Activated CD8-positive, alpha-beta memory T cell treated with anti-CD3 and anti-CD28 coated beads, Interleukin-2, amount 50 U/mL, for 24 hours (primary cell): ENCODE results near the gene TMEM121B.

Experiments
- DNase-seq: peaks from one replicate; pipeline ENCODE4 v3.0.0-alpha.2; 2020; ENCODE audit errors: extremely low read depth

TMEM121B gene

DNA sequence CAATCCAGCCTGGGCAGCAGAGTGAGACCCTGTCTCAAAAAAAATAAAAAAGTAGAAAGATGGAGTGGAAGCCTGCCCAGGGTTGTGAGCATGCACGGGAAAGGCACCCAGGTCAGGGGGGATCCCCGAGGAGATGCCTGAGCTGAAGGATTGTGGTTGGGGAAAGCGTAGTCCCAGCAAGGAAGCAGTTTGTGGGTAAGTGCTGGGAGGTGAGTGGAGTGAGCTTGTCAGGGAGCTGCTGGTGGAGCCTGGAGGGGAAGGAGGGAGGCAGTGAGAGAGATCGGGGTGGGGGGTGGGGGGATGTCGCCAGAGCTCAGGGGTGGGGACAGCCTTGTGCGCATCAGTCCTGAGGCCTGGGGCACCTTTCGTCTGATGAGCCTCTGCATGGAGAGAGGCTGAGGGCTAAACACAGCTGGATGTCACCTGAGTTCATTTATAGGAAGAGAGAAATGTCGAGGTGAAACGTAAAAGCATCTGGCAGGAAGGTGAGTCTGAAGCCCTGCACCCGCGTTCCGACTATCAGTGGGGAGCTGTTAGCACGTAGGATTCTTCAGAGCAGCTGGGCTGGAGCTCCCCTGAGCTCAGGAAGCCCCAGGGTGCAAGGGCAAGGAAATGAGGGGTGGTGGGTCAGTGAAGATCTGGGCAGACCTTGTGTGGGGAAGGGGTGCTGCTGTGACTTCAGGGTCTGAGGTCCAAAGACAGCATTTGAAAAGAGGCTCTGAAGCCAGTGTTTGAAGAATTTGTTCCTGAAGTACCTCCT is 10.2 kb downstream of the TMEM121B start:
- no peak for DNase-seq

DNA sequence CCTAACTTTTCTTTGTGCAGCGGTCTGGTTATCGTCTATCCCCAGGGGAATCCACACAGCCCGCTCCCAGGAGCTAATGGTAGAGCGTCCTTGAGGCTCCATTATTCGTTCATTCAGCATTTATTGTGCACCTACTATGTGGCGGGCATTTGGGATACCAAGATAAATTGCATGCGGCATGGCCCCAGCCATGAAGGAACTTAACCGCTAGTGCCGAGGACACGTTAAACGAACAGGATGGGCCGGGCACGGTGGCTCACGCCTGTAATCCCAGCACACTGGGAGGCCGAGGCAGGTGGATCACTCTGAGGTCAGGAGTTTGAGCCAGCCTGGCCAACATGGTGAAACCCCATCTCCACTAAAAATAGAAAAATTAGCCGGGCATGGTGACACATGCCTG is 11.2 kb downstream of the TMEM121B start:
- DNase-seq: no peak

DNA sequence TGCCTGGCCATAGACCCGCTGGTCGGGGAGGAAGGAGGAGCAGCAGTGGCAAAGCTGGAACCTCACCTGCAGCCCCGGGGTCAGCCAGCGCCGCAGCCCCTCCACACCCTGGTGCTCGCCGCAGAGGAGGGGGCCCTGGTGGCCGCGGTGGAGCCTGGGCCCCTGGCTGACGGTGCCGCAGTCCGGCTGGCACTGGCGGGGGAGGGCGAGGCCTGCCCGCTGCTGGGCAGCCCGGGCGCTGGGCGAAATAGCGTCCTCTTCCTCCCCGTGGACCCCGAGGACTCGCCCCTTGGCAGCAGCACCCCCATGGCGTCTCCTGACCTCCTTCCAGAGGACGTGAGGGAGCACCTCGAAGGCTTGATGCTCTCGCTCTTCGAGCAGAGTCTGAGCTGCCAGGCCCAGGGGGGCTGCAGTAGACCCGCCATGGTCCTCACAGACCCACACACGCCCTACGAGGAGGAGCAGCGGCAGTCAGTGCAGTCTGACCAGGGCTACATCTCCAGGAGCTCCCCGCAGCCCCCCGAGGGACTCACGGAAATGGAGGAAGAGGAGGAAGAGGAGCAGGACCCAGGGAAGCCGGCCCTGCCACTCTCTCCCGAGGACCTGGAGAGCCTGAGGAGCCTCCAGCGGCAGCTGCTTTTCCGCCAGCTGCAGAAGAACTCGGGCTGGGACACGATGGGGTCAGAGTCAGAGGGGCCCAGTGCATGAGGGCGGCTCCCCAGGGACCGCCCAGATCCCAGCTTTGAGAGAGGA is 11.9 kb downstream of the TMEM121B start:
- DNase-seq: no peak

DNA sequence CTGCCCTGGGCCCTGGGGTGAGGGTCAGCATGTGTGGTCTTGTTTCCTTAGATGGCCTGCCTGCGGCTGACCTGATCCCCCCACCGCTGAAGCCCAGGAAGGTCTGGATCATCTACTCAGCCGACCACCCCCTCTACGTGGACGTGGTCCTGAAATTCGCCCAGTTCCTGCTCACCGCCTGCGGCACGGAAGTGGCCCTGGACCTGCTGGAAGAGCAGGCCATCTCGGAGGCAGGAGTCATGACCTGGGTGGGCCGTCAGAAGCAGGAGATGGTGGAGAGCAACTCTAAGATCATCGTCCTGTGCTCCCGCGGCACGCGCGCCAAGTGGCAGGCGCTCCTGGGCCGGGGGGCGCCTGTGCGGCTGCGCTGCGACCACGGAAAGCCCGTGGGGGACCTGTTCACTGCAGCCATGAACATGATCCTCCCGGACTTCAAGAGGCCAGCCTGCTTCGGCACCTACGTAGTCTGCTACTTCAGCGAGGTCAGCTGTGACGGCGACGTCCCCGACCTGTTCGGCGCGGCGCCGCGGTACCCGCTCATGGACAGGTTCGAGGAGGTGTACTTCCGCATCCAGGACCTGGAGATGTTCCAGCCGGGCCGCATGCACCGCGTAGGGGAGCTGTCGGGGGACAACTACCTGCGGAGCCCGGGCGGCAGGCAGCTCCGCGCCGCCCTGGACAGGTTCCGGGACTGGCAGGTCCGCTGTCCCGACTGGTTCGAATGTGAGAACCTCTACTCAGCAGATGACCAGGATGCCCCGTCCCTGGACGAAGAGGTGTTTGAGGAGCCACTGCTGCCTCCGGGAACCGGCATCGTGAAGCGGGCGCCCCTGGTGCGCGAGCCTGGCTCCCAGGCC is 12.7 kb downstream of the TMEM121B start:
- no peak for DNase-seq

DNA sequence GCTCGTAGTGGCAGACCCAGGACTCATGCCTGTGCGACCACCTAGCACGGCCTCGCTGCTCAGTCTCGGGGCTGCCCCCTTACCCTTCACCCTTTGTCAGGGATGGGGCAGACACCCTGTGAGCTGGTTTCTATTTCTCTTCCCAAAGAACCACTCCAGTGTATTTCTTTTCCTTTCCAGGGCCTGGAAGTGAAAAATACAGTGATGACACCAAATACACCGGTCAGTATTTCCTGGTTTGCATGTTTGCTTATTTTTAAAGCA is 13.7 kb downstream of the TMEM121B start:
- no peak for DNase-seq

DNA sequence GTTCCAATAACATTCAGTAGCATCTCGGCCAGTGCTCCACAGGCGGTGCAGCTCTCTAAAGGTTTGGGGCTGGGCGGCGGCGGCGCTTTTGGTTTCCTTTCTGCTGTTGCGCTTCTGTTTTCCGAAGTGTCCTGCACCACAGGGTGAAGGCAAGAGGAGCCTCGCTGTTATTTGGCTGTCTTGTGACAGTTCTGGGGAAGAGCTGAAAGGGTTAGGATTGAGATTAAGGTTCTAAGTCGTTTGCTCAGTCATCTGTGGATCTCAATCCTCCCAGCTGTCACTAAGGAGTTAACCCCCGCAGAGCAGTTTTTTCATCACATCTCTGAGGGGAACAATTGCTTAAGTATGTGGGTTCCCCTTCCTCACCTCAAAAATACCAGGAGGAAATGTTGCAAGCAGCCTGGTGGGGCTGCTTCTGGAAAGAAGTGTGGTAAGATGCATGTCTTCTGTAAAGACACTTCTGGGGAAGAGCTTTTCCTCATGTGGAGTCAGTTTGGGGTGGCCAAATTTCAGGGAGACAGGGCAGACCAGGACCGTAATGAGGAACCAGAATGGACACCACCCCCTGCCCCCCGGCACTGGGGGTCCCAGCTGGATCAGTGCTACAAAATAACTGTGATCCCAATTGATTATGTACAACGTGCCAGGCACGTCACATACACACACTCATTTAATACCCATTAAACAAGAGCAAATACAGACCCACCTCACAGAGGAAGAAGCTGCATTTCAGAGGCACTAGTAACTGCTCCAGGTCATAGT is 14.2 kb downstream of the TMEM121B start:
- no peak for DNase-seq

DNA sequence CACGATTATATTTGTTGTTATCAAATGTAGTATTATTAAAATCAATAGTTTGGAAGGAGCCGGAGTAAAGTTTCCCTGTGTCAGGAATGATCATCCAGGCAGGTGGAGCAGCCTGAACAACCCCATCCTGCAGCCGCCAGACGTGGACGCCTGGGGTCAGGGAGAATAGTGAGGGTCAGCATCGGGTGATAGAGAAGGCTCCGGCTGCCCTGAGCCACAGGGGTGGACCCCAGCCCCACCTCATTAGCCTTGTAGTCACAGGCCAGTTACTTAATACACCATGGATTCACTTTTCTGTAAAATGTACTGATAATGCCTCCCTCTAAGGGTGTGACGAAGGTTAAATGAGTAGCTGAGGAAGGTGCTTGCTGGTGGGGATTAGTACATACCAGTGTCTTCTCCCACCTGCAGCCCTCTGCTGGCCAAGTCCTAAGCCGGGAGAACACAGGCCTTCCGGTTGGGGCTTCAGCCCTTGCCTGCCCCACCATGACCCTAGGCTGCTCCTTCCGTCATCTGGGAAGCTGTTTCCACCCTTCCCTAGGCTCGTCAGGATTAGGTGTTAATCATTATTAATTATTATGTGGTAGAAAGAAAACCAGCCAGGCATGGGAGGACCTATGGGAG is 14.9 kb downstream of the TMEM121B start:
- no peak for DNase-seq

DNA sequence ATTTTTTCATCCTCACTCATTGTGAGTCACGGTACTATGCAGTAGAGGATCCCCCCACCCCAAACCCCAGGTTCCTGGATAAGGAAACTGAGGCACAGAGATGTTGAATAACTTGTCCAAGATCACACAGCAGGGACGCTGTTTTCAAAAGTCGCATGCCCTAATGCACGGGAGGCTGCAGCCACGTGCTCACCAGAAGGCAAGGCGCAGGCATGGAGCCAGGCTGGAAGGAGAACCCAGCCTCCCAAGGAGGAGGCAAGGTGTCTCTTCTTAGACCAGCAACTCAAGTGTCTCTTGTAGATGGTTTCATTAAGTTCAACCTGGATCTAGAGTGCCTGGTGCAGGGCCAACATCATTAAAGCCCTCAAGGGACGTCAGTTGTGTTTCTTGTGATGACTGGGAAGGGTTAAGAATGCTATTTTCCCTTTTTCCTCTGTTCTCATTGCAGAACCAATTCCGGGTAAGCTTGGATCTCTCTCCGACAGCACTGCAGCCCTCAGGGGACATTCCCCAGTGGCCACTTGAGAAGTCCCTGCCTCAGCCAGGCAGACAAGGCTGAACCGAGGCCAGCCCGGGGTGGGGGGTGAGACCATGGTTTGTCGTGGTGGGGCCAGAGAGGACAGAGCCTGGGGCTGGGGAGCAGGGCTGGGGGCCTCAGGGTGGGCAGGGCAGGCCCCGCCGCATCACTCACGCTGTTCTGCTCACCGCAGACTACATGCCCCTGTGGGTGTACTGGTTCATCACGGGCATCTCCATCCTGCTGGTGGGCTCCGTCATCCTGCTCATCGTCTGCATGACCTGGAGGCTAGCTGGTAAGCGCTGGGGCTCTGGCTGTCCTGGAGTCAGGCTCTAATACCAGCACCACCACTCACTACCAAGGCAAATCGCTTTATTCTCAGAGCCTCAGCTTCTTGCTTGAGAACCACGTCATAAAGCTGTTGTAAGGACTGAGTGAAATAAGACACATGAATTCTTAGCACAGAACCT is 15.7 kb downstream of the TMEM121B start:
- no peak for DNase-seq

DNA sequence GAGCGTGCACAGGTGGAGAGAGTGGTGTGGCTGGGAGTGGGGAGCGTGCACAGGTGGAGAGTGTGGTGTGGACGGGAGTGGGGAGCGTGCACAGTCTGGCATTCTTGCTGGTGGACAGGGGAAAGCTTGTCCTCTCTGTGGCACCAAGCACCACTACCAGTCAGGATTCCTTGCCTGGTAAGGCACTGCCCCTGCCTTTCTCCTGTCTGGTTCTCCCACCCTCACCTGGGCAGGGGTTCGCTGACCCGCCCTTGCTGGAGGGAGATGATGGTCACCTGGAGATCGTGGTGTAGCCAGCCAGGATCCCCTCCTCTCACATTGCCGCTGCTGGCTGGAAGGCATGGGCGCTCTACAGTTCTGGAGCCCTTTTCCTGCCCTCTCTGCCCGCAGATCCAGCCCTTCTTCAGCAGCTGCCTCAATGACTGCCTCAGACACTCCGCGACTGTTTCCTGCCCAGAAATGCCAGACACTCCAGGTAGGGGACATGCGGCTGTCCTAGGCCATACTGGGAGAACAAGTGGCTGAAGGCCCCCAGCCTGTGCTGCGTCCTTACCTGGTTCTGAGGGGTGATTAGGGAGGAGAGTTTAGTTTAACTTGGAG is 16.7 kb downstream of the TMEM121B start:
- no peak for DNase-seq

DNA sequence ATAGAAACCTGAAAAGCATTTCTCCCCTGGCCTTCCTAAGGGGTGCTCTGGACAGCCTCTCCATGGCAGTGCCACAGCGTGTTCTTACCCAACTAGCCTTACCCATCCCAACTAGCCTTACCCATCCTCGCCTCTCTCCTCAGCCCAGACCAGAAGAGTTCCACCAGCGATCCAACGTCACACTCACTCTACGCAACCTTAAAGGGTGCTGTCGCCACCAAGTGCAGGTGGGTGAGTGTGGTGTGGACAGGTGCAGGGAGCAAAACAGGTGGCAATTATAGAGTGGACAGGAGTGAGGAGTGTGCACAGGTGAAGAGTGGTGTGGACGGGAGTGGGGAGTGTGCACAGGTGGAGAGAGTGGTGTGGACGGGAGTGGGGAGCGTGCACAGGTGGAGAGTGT is 17.8 kb downstream of the TMEM121B start:
- no peak for DNase-seq

DNA sequence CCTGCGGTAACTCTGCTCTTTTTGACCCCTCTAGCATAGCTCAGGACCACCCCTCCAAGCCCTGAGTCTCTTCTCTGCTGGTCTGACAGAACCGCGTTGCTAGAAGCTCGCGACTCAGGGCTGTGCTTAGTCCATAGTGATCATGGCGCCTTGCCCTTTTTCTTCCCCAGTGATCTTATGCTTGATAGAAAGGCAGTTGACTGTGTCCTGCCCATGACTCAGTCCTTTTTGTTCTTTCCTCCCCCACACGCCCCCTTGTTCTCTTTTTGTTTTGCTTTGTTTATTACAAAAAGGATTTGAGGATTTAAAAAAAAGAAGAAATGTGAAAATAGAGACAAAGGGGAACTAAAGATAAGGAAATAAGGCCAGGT is 18.9 kb downstream of the TMEM121B start:
- DNase-seq: no peak

DNA sequence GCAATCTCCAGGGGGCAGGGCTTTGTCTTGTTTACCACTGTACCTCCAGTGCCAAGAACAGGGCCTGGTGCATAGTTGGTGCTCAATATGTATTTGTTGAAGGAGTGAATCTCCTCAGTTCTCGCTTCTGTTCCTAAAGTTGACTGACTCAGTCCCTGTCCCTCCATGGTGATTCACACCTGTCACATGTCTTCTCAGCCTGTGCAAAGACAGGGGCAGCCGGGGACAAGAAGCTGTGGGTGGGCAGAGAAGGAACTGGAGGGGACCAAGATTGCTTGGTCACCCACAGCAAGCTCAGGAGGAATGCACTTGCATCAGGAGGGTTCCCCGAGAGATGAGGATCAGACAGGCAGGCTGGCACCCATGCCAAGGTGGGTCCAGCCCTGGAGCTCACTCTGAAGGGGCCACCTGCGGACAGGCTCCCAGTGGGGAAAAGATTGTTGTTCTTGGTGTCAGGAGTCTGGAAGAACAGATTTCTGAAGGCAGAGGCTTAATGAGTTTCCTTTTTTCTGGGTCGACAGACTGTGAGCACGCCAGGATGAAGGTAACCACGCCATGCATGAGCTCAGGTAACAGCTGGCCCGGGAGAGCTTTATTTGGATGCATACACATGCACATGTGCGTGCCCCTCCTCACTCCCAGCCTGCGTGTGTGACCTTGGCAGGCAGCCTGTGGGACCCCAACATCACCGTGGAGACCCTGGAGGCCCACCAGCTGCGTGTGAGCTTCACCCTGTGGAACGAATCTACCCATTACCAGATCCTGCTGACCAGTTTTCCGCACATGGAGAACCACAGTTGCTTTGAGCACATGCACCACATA is 19.5 kb downstream of the TMEM121B start:
- no peak for DNase-seq

DNA sequence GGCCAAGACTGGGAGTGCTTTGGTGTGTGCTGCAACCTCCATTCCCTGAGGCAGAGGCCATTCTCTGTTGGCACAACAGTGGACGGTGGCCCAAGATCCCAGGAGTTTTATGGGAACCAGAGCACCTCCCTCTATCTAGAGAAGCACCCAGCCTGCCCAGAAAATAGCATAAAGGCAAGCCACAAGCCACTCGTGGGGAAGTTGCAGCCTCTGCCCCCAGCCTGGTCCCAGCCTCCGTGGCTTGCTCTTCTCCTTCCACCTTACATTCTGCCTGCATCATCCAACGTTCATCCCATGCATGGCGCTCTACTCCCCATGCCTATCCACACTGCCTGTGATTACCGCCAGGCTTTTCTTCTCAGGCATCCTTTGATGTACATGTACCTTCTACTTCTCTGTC is 20.5 kb downstream of the TMEM121B start:
- no peak for DNase-seq

DNA sequence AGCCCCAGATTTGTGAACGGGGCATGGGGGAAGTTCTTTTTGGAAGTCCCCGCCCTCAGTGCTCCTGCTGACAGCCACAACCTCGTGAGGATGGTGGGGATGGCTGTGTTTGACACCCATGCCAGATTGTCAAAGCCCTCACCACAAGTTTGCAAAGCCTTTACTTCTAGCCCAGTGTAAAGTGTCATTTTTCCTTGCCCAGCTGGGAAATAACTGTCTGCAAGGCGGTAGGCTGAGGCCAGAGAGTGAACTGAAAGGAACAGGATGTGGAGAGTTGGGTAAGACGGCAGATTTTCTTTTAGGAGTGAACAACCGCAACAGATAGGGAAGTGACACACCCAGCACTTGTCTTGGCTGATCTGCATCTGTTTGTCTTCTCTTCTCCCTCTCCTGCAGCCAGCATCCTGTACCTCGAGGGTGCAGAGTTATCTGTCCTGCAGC is 22.8 kb downstream of the TMEM121B start:
- no peak for DNase-seq

DNA sequence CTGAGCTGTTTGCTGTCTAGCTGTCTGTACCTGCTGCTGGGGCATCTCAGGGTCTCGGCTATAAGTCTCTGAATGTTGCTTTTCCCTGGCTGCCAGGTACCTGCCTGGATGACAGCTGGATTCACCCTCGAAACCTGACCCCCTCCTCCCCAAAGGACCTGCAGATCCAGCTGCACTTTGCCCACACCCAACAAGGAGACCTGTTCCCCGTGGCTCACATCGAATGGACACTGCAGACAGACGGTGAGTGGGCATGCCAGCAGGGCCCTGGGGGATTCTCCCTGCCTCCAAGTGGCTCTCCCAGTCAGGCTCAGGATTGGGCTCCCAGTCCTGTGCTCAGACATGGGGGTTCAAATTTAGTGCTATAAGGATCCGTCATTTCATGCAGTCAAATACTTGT is 23.5 kb downstream of the TMEM121B start:
- no peak for DNase-seq

DNA sequence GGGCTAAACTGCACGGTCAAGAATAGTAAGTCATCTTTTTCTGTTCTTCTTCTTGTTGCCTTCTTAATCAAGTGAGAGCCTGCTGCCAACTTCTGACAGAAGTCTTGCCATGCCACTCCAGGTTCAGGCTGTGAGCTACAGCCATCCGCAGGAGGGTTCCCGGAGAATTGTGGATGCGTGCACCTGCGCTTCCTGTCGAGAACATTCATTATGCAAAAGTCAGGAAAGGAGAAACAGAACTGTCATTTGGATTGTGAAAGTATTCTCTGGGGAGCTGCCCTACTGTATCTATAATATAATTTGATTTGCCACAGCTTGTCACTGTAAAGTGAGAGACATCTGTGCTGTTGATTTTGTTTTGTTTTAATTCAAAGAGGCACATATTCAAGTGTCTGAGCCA is 24.1 kb downstream of the TMEM121B start:
- DNase-seq: no peak

DNA sequence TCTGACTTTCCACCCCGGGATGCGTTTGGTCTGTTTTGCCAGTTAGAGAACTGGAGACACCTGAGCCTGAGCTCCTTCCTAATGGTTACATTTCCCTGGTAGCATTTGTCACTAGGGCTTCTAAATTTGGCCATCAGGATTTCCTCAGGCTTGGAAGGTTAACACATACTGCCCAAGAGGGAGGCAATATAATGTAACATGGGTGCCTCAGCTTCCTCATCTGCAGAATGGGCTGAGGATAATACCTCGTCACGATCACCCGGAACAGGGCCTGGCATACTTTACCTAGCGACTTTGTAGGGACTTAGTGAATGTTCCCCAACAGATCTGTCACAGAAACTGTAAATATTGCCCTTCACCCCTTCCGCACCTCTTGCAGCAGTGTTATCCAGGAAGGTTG is 25.1 kb downstream of the TMEM121B start:
- DNase-seq: no peak

DNA sequence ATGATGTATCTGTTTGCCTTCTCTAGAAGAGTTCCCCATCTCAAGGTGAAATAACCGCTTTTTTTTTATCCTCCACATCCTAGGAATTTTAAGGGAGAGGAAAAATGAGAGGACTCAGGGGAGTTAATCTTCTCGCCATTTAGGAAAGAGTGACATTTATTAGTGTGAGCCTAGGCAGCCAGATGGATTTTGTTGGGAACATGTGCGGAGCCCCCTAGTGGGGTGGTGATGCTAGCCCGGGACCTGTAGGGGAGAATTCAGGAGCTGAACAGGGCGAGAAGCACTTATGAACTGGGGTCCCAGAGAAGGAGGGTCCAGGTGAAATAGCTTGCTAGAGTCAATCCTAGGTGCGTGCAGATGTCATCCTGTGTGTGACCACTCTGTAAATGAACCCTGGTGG is 25.6 kb downstream of the TMEM121B start:
- no peak for DNase-seq

DNA sequence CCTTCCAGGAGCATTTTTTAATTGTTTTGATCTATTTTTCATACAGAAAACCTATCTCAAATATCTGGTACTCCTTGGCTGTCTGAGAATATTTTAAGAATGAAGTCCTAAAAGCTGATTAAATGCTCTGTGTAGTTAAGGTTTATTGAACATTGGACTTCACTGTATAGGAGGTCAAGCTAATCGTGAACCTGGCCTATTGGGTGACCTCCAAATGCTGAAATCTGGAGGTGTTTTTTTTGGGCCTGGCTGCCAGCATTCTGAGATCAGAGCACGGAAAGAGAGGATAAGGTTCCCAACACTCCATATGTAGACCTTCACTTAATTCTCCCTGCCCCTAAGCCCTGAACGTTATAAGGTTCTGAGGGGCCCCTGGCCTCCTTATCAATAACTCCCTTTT is 28.1 kb downstream of the TMEM121B start:
- DNase-seq: no peak
